Measurements from ENCODE around the gene SH3PXD2A. TPM values are rescaled to one million over a fixed set of nuclear protein-coding genes. Genes with fewer than 3 reads are reported as not detected.

The SH3PXD2A gene
- total and polyA plus RNA-seq, 9 of the 15 experiments (the other 6 are each of a cell fraction or from before 2014, with no cell fraction given), result 0.41 to 9.3 (median 2.5) TPM

DNA sequence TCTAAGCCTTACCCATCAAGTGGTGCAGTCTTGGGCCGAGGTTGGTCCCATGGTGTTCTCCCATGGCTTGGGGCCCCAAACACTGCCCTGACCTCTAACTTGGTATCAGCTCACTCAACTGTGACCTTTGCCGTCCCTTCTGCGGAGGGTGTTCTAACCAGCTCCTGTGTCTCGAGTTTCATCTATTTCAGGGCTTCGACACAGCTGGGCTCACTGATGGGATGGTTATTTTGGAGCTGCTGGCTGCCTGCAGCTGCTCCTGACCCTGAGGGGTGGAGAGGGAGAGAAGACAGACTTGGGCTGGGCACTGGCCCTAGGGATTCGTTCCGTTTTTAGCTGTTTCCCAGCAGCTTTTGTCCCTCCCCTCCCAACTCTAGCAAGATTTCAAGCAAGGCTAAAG, 274.9 kb downstream of the SH3PXD2A start:
- H2AFZ ChIP-seq (ENCODE audit: low read depth, low read length), result no peak overlapping the region
- H3K9me3 ChIP-seq (replicated peaks; ENCODE audit: control insufficient read depth, insufficient read depth, low read depth, low read length), result no peaks in the 10 kb centered on the region
- H3K4me1 ChIP-seq (replicated peaks in 1 of 2; ENCODE audit: control insufficient read depth in 2 of 2, insufficient read depth in 2 of 2, low read length in 2 of 2), result peaks cover 14 to 28% of the 10 kb centered on the region in 2 experiments
- H3K27me3 ChIP-seq (ENCODE audit: control insufficient read depth in 2 of 2, insufficient read depth in 2 of 2, low read length in 2 of 2), result no peaks in the 10 kb centered on the region
- H3K4me2 ChIP-seq (ENCODE audit: insufficient read depth, low read length), result no peak overlapping the region
- H3K9me1 ChIP-seq (ENCODE audit: control insufficient read depth, insufficient read depth, low read length), result no peaks in the 10 kb centered on the region
- 21% methylated on average over 5 of the region's 7 CpGs for WGBS (ENCODE audit: insufficient coverage, low coverage, missing lambda C conversion rate)
- H3K9ac ChIP-seq (ENCODE audit: insufficient read depth in 1 of 2, low read depth in 2 of 2, low read length in 2 of 2), result peak overlapping the region in 1 of 2 experiments; percentile 9; a peak in 1 of 4 replicates
- H3K79me2 ChIP-seq (ENCODE audit: control insufficient read depth, insufficient read depth, low read length), result no peaks in the 10 kb centered on the region
- intact Hi-C loops (cut with micrococcal nuclease) (no loop called here), in situ Hi-C loops (cut with MboI) (loop anchor here (25.0 kb wide), 1 partner anchor 282 kb away; the partner anchor contains the start of gene SH3PXD2A)
- no peaks in the 10 kb centered on the region; the same call in 1 of the 2 replicates for H4K20me1 ChIP-seq (replicated peaks; ENCODE audit: control insufficient read depth, insufficient read depth, low read length)
- no TSS peak for BruUV-seq (replicated peaks)
- H3K4me3 ChIP-seq, result no peak overlapping the region
- no peak overlapping the region for H3K27ac ChIP-seq (ENCODE audit: extremely low read depth, low read depth, low read length)
- no peak for TF ChIP-seq SNIP1 (IDR thresholded peaks at IDR 0.05; ENCODE audit: low read depth)
- TF ChIP-seq KLF13 (tag; IDR thresholded peaks at IDR 0.05; ENCODE audit: borderline replicate concordance, low read depth), result no peak
- POLR2A ChIA-PET, result interaction anchor here (0.6 to 1.6 kb wide), 3 partner anchors 9 to 34 kb away, joined by 3 to 4 read pairs (median 3); no protein-coding TSS in a partner anchor
- DNase-seq (ENCODE audit: extremely low read depth in 1 of 4, low spot score in 3 of 4), result peak in 1 of 4 experiments; percentile 25
- CTCF ChIA-PET (ENCODE audit: low intra/inter-chr PET ratio), result no interaction called here
- no peaks in the 10 kb centered on the region for H3K36me3 ChIP-seq (ENCODE audit: control insufficient read depth, insufficient read depth, low read length)
- FAIRE-seq, result no peak
- no peak for ATAC-seq

DNA sequence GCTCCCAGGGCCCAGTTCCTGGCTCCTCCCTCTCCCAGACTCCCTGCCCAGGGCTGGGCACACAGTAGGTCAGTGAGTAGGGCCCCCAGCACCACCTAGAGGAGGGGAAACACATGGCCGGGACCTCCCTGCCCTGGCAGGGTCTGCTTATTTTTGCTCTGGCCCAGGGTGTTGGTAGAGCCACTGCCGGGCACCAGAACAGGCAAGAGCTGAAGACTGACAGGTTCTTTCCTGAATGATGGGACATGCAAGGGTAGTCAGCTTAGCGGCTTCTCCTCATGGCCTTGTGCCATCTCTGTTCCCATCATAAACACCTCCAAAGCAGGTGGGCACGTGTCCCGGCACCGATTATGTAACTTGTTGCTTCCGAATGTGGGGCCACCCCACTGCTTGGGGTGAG, 275.4 kb downstream of the SH3PXD2A start:
- 76% methylated on average over 7 of the region's 7 CpGs for WGBS (ENCODE audit: insufficient coverage, low coverage, missing lambda C conversion rate)
- no peaks in the 10 kb centered on the region for H3K9me1 ChIP-seq (ENCODE audit: control insufficient read depth, insufficient read depth, low read length)
- CTCF ChIA-PET (ENCODE audit: low intra/inter-chr PET ratio), result no interaction called here
- H3K4me1 ChIP-seq (replicated peaks in 1 of 2; ENCODE audit: control insufficient read depth in 2 of 2, insufficient read depth in 2 of 2, low read length in 2 of 2), result peaks cover 14 to 28% of the 10 kb centered on the region in 2 experiments
- POLR2A ChIA-PET, result interaction anchor here (0.6 to 1.6 kb wide), 2 partner anchors 9 to 13 kb away, joined by 4 read pairs; no protein-coding TSS in a partner anchor
- peak in 2 of 4 experiments; percentile 27 to 32 for DNase-seq (ENCODE audit: extremely low read depth in 1 of 4, low spot score in 3 of 4)
- intact Hi-C loops (cut with micrococcal nuclease) (no loop called here), in situ Hi-C loops (cut with MboI) (loop anchor here (25.0 kb wide), 1 partner anchor 282 kb away; the partner anchor contains the start of gene SH3PXD2A)
- no peaks in the 10 kb centered on the region; the same call in 1 of the 2 replicates for H4K20me1 ChIP-seq (replicated peaks; ENCODE audit: control insufficient read depth, insufficient read depth, low read length)
- H2AFZ ChIP-seq (ENCODE audit: low read depth, low read length), result no peak overlapping the region
- H3K27ac ChIP-seq (ENCODE audit: extremely low read depth, low read depth, low read length), result no peak overlapping the region
- H3K4me2 ChIP-seq (ENCODE audit: insufficient read depth, low read length), result no peak overlapping the region
- H3K9me3 ChIP-seq (replicated peaks; ENCODE audit: control insufficient read depth, insufficient read depth, low read depth, low read length), result no peaks in the 10 kb centered on the region
- no peaks in the 10 kb centered on the region for H3K36me3 ChIP-seq (ENCODE audit: control insufficient read depth, insufficient read depth, low read length)
- no TSS peak for BruUV-seq (replicated peaks)
- ATAC-seq, result no peak
- no peak for FAIRE-seq
- H3K9ac ChIP-seq (ENCODE audit: insufficient read depth in 1 of 2, low read depth in 2 of 2, low read length in 2 of 2), result no peak overlapping the region; a peak in 1 of 4 replicates
- H3K79me2 ChIP-seq (ENCODE audit: control insufficient read depth, insufficient read depth, low read length), result no peaks in the 10 kb centered on the region
- H3K27me3 ChIP-seq (ENCODE audit: control insufficient read depth in 2 of 2, insufficient read depth in 2 of 2, low read length in 2 of 2), result no peaks in the 10 kb centered on the region
- no peak overlapping the region for H3K4me3 ChIP-seq
- TF ChIP-seq GATAD2A (IDR thresholded peaks at IDR 0.05), result no peak
- no peak for TF ChIP-seq PTTG1 (tag; IDR thresholded peaks at IDR 0.05; ENCODE audit: low read depth)
- TF ChIP-seq ELF4 (CRISPR knock-in tag; IDR thresholded peaks at IDR 0.05), result no peak
- TF ChIP-seq, protein P1, sequence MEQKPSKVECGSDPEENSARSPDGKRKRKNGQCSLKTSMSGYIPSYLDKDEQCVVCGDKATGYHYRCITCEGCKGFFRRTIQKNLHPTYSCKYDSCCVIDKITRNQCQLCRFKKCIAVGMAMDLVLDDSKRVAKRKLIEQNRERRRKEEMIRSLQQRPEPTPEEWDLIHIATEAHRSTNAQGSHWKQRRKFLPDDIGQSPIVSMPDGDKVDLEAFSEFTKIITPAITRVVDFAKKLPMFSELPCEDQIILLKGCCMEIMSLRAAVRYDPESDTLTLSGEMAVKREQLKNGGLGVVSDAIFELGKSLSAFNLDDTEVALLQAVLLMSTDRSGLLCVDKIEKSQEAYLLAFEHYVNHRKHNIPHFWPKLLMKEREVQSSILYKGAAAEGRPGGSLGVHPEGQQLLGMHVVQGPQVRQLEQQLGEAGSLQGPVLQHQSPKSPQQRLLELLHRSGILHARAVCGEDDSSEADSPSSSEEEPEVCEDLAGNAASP (IDR thresholded peaks at IDR 0.05), result no peak
- no peak for TF ChIP-seq SMARCA5 (IDR thresholded peaks at IDR 0.05)
- TF ChIP-seq, protein P2, sequence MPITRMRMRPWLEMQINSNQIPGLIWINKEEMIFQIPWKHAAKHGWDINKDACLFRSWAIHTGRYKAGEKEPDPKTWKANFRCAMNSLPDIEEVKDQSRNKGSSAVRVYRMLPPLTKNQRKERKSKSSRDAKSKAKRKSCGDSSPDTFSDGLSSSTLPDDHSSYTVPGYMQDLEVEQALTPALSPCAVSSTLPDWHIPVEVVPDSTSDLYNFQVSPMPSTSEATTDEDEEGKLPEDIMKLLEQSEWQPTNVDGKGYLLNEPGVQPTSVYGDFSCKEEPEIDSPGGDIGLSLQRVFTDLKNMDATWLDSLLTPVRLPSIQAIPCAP (CRISPR knock-in tag; IDR thresholded peaks at IDR 0.05; ENCODE audit: borderline replicate concordance), result no peak
- TF ChIP-seq, protein P3, sequence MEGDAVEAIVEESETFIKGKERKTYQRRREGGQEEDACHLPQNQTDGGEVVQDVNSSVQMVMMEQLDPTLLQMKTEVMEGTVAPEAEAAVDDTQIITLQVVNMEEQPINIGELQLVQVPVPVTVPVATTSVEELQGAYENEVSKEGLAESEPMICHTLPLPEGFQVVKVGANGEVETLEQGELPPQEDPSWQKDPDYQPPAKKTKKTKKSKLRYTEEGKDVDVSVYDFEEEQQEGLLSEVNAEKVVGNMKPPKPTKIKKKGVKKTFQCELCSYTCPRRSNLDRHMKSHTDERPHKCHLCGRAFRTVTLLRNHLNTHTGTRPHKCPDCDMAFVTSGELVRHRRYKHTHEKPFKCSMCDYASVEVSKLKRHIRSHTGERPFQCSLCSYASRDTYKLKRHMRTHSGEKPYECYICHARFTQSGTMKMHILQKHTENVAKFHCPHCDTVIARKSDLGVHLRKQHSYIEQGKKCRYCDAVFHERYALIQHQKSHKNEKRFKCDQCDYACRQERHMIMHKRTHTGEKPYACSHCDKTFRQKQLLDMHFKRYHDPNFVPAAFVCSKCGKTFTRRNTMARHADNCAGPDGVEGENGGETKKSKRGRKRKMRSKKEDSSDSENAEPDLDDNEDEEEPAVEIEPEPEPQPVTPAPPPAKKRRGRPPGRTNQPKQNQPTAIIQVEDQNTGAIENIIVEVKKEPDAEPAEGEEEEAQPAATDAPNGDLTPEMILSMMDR (IDR thresholded peaks at IDR 0.05 in 2 of 3, conservative IDR thresholded peaks at IDR 0.05 in 1 of 3; ENCODE audit: insufficient read depth in 2 of 3, low read depth in 1 of 3, low read length in 3 of 3), result 0 out of 6 replicates have a peak, but pooled peaks of 1 of the 3 experiments have one; percentile 2
- TF ChIP-seq ZKSCAN1 (IDR thresholded peaks at IDR 0.05; ENCODE audit: low read depth, low read length), result peak; percentile 92
- TF ChIP-seq, protein P4, sequence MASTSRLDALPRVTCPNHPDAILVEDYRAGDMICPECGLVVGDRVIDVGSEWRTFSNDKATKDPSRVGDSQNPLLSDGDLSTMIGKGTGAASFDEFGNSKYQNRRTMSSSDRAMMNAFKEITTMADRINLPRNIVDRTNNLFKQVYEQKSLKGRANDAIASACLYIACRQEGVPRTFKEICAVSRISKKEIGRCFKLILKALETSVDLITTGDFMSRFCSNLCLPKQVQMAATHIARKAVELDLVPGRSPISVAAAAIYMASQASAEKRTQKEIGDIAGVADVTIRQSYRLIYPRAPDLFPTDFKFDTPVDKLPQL (IDR thresholded peaks at IDR 0.05; ENCODE audit: extremely low read depth, insufficient read length), result no peak

Data from K562 (cell line).